NCI-H2171 treated with DMSO at 0.1 percent for 48 hours (cell line): Measurements from ENCODE around the gene NECAB2.
"Not testable (repeated sequence)": the region's sequence is repeated elsewhere in the genome, so short reads cannot be mapped to it uniquely, and the experiment has no call there.

Experiments used
- DNase-seq: peaks from one replicate; lab custom pipeline; 2025; lab: John Stamatoyannopoulos, UW

The NECAB2 gene

DNA sequence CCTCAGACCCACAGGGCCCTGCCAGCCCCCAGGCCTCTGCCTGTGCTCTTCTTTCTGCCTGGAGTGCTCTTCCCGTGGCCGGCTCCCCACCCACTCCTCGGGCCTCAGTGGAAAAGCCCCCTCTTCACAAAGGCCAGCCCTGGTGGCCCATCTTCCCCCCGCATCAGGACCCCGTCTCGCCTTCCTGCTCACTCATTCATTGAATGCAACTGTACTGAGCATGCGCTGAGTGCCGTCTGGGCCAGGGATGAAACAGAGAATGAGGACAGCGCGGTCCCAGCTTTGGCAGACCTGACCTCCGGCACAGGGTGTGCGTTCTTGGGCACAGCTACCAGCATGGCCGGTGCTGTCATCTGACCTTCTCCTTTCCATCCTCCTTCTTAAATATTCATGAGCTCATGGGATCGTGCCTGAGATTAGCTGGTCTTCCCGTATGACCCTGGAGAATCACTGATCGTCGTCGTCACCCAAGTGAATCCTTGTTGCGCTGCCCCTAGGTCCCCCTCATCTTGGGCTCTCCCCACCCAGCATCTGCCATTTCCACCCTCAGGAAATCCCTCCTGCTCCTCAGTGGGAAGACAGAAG lies 31.4 kb upstream of the NECAB2 start:
- DNase-seq, result no peak

GRCh38 chr16:83937267-83937666 lies 30.8 kb upstream of the NECAB2 start:
- no peak for DNase-seq

- no peak for DNase-seq
Measured at GRCh38 chr16:83937922-83938885, 29.8 kb upstream of the NECAB2 start.

- DNase-seq, result no peak
Measured at GRCh38 chr16:83939266-83939855, 28.7 kb upstream of the NECAB2 start.

DNA sequence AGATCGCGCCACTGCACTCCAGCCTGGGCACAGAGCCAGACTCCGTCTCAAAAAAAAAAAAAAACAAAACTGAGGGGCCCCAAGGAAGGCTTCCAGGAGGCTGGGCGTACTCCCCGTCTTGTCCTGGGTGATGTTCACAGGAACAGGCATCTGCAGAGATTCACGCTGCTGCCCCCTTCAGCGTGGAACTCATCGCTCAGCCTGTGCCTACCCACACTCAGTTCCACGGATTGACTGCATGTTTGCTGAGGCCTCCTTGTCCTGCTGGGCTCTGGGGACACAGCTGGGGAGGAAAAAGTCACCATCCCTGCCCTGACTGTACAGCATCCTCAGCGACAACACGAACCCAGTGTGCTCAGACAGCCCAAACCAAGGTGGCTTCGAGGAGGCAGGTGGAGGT lies 27.9 kb upstream of the NECAB2 start:
- peak; percentile 38 for DNase-seq

DNA sequence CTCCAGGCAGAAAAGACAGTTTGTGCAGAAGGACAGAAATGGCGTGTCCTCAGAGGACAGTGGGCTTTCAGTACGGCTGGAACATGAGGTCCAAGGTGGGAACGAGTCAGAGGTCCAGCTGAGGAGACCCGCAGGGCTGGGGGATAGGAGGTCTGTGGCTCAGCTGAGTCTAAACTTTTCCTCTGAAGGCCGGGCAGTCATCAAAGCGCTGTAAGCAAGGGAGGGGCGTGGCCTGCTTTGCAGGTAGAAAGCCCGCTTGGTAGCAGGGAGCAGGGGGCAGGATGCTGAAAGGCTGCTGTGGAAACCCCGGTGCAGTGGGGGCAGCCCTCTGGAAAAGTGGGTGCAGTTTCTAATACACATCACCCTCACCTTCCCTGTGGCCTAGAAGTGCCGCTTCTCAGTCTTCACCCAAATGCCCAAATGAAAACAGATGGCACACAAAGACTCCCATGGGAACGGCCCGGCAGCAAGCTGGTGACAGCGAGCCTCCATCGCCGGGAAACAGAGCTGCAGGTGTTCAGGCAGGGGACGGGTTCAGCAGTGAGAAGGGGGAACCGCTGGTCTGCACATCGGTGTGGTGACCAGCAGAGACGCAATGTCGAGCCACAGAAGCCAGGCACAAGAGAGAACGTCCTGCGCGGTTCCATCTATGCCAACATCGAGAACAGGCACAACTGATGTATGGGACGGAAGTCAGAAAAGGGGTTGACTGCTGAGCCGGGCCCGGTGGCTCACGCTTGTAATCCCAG lies 27.2 kb upstream of the NECAB2 start:
- DNase-seq, result peak; percentile 96

GRCh38 chr16:83941546-83941945 lies 26.5 kb upstream of the NECAB2 start:
- DNase-seq, result not testable (repeated sequence)

DNA sequence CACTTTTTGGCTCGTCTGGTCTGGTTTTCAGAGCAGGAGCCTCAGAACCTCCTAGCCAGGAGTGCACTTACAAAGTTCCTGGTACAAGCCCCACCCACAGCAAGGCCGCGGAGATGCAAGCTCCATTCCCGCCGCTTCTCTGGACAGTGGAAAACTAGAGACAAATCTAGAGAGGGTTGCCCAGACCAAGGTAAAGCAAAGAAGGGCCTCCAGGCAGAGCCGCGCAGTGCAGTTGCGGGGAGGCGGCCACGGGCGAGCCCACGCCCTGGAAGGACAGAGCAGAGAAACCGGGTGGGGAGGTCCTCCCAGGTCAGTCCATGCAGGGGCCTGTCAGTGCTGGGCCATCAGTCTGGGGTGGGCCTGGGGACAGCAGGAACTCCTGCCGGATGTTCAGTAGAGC lies 26.0 kb upstream of the NECAB2 start:
- DNase-seq, result no peak

DNA sequence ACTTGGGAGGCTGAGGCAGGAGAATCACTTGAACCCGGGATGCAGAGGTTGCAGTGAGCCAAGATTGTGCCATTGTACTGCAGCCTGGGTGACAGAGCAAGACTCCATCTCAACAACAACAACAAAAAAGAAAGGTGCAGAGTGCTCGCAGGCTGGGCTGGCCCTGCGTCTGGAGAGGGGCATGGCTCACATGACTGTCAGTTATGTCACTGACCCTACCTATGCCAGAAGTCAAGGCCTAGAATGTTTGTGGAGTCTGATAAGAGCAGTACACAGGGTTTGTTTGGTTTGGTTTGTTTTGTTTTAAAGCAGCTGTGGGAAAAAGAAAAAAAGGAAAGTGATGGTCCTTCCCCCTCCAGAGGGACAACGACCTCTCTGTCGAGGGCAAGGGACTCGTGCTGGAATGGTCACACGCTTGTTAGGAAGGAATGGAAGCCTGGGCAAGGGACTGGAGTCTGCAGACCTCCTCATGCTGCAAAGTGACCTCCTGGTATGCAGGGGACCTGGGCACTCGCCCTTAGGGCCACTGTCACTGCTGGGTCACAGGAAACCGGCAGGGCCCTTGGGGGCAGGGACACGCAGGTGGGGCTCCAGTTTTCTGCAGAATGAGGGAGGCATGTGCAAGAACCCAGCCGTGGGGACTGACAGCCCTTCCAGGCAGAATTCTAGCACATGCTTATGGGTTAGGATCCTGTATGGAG lies 25.1 kb upstream of the NECAB2 start:
- DNase-seq, result no peak

DNA sequence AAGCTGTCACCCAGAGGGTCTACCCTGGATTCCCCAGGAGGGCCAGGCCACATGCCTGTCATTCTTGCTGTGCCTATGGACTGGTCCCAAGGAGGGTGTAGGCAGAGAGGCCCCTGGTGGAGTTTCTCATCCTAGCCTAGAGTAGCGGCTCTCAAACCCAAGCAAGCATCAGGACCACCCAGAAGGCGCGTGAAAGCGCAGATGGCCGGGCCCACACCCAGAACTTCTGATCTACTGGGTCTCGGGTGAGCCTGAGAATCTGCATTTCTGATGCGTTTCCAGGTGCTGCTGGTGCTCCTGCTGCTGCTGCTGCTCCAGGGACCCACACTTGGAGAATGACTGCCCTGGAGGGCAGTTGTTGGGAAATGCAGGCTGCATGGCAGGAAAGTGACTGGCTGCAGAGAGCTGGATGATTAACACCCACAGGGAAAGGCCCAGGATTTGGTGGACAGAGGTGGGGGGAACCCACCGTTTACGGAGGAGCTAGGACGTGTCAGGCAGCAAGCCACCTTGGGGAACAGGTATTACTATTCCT lies 24.5 kb upstream of the NECAB2 start:
- DNase-seq, result no peak

DNA sequence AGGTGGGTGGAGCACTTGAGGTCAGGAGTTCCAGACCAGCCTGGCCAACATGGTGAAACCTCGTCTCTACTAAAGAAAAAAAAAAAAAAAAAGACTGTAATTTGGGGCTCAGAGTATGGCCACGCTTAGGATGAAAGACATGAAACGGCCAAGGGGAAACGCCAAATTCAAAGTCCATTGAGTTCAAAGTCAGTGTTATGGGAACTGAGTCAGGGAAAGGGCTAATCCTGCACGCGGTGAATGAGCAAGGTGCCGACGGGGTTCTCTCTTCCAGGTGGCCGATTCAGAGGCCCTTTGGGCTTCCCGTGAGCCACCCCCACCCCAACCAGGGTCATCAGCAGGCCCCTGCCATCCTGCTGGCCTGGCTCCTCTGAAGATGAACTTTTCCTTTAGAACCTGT lies 22.5 kb upstream of the NECAB2 start:
- DNase-seq, result no peak

GRCh38 chr16:83946154-83946780 lies 21.8 kb upstream of the NECAB2 start:
- peak; percentile 38 for DNase-seq

DNA sequence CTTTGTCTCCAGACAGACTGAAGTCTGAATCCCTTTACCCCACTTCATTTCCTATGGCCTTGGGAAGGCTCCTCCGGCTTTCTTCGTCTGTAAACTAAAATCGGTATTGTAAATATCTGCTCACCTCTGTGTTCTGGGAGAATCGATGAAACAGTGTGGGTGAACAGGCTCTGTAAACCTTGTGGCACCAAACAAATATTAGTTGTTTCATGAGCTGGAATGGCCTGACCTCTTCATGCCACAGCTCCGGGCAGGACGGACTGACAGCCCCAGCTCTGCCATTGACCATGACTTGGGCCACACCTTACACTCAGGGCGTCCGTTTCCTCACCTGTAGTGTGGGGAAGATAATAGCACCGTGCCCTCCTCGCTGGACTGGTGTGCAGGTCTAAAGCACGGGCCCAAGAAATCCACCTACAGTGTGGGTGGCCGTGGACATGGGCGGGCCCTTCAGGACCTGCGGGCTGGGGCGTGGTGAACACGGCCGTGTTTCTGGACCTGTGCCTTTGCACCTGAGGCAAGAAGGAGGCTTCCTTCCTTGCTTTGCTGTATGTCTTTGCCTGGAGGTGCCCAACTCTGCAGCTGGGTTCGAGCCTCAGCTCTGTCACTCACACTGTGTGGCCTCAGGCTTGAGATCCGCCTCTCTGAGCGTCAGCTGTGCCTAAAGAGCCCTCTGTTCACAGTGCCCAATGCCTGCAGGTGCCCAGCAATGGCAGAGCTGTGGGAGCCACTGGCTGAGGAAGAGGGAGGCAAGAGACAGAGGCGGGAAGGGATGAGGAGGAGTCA lies 21.1 kb upstream of the NECAB2 start:
- DNase-seq, result no peak

GRCh38 chr16:83947642-83948234 lies 20.3 kb upstream of the NECAB2 start:
- DNase-seq, result no peak

DNA sequence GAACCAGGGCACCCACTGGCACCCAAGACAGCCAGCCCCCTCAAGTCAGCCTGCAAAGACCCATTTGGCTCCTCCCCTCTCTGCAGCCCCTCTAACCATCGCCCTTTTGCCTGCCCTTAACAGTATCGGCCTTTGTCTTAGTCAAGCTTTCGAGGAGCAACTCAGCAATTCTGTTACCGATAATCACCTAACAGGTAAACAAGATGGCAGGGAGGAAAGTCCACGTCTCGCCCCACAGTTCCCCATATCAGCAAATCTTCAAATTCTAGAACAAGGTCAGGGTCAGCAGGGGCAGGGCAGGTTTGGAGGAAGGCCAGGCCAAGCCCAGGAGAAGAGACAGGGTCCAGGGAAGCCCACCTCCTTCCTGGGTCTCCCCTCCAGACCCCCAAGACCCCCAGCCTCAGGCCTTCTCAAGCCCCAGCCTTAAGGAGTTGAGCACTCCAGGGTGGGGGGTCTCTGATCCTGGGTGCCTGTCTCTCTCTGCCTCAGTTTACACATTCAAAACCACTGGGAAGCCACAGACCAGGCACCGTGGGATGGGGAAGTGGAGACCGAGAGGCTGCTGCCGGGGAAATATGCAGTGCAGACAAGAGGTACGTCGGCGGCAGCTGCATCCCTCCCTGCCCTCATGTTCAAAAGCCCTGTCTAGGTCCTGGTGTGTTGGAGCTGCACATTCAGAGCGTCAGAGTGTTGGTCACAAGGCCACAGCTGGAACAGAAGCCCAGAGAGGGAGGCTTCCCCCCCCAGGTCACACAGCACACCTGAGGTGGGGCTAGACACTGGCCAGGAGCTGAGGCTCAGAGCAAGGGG lies 18.9 kb upstream of the NECAB2 start:
- no peak for DNase-seq

DNA sequence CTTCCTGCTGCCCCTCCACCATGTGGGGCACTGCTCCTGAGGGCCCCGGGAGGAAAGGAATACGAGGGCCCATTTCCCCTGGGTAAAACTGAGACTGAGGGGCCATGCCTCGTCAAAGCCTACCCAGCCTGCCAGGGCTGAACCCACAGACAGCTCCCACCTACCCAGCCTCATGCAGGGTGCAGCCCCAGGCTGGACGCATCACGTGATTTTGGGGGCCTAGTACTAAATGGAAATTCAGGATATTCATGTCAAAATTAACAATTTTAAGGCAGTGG lies 18.4 kb upstream of the NECAB2 start:
- DNase-seq, result no peak

- peak; percentile 24 for DNase-seq
Measured at GRCh38 chr16:83950862-83951399, 17.1 kb upstream of the NECAB2 start.

GRCh38 chr16:83951544-83951943 lies 16.5 kb upstream of the NECAB2 start:
- DNase-seq, result peak; percentile 35

- no peak for DNase-seq
Measured at GRCh38 chr16:83952587-83952939, 15.5 kb upstream of the NECAB2 start.
